ENCODE data around the gene RCVRN. TPM values are rescaled to one million over a fixed set of nuclear protein-coding genes. Genes with fewer than 3 reads are reported as not detected.

Gene RCVRN
- total RNA-seq, 4 donors from 2014 or later = not detected

DNA sequence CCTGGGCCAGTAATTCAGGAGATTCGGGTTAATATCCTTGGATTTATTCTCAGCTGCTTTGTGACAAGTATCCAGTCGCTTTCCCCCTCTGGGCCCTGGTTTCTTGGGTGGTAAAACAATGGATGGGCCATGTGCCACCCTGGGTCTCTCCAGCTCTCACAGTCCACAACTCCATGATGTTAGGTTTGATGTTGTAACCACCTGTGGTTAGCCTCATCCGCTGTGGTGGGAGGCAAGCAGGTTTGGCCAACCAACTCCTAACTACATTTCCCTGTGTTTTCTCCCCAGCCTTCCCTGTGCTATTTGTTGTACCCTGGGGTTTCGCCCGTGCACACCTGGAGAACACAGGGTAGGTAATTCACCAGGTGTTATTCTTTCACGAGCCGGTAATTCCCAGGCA is 44.2 kb downstream of the RCVRN start:
- Histone ChIP-seq H3K4me1 (no peaks in the 10 kb centered on the region), H3K27ac (no peak overlapping the region), H3K36me3 (no peaks in the 10 kb centered on the region), H3K9me3 (no peaks in the 10 kb centered on the region), H3K4me3 (no peak overlapping the region), H3K27me3 (no peaks in the 10 kb centered on the region)
- in situ Hi-C loops (cut with MboI; ENCODE audit: low pct_ligation_motif_present in 1 of 4, low pct_unique_long_range_greater_than_20kb in 1 of 4, low sequenced_read_pairs in 3 of 4) (no loop called here), intact Hi-C loops (cut with DNase I; ENCODE audit: low total_unique reads) (no loop called here)
- no peak for DNase-seq
- TF ChIP-seq, protein P1, sequence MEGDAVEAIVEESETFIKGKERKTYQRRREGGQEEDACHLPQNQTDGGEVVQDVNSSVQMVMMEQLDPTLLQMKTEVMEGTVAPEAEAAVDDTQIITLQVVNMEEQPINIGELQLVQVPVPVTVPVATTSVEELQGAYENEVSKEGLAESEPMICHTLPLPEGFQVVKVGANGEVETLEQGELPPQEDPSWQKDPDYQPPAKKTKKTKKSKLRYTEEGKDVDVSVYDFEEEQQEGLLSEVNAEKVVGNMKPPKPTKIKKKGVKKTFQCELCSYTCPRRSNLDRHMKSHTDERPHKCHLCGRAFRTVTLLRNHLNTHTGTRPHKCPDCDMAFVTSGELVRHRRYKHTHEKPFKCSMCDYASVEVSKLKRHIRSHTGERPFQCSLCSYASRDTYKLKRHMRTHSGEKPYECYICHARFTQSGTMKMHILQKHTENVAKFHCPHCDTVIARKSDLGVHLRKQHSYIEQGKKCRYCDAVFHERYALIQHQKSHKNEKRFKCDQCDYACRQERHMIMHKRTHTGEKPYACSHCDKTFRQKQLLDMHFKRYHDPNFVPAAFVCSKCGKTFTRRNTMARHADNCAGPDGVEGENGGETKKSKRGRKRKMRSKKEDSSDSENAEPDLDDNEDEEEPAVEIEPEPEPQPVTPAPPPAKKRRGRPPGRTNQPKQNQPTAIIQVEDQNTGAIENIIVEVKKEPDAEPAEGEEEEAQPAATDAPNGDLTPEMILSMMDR (IDR thresholded peaks at IDR 0.05) = no peak
- TF ChIP-seq POLR2A (IDR thresholded peaks at IDR 0.05) (no peak), EP300 (IDR thresholded peaks at IDR 0.05; ENCODE audit: low read depth) (no peak), POLR2AphosphoS5 (IDR thresholded peaks at IDR 0.05) (no peak)
- 83% methylated on average over 7 of the region's 7 CpGs; no CpG with 5 or more reads in 1 of the 2 donors for WGBS, 2 donors (ENCODE audit: low coverage in 1 of 2)

DNA sequence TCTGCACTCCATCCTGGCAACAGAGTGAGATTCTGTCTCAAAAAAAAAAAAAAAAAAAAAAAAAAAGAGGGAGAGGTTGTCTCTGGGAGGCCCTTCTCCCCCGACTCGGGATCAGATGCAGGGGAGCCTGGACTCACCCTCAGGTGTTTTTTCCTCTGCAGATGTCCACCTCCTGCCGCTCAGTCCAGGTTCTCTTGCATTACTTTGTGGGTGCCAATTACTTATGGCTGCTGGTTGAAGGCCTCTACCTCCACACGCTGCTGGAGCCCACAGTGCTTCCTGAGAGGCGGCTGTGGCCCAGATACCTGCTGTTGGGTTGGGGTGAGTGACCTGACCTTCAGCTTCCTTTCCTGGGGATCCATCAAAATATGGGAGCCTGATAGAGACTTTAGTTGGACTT is 45.3 kb downstream of the RCVRN start:
- 87% methylated on average over 5 of the region's 5 CpGs; no CpG with 5 or more reads in 1 of the 2 donors for WGBS, 2 donors (ENCODE audit: low coverage in 1 of 2)
- TF ChIP-seq POLR2AphosphoS5 (IDR thresholded peaks at IDR 0.05) (no peak), POLR2A (IDR thresholded peaks at IDR 0.05) (no peak)
- TF ChIP-seq, protein P1 (IDR thresholded peaks at IDR 0.05) = no peak

DNA sequence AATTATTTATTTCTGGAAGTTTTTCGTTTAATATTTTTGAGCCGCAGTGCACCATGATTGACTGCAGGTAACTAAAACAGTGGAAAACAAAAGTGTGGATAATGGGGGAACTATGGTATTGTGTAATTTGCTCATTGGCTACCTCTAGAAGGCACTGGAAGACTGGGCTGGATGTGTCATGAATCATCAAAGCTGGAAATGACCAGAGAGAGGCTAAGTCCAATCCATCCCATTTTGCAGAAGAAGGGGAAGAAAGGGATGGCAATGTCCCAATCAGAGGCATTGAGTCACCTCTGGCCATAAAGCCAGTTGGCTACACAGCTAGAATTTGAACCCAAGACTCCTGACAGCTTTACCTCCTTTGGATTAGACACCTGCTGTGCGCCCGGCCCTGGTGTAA is 50.0 kb downstream of the RCVRN start:
- DNase-seq = no peak
- Histone ChIP-seq H3K9me3 (peaks cover 0 to 5% of the 10 kb centered on the region in 2 donors), H3K27me3 (no peaks in the 10 kb centered on the region), H3K36me3 (no peaks in the 10 kb centered on the region), H3K4me3 (no peak overlapping the region), H3K4me1 (no peaks in the 10 kb centered on the region), H3K27ac (no peak overlapping the region)
- intact Hi-C loops (cut with DNase I; ENCODE audit: low total_unique reads) (no loop called here), in situ Hi-C loops (cut with MboI; ENCODE audit: low pct_ligation_motif_present in 1 of 4, low pct_unique_long_range_greater_than_20kb in 1 of 4, low sequenced_read_pairs in 3 of 4) (no loop called here)
- TF ChIP-seq EP300 (IDR thresholded peaks at IDR 0.05; ENCODE audit: low read depth) = no peak
- TF ChIP-seq POLR2A (IDR thresholded peaks at IDR 0.05) = no peak
- no peak for TF ChIP-seq POLR2AphosphoS5 (IDR thresholded peaks at IDR 0.05)
- TF ChIP-seq, protein P1 (IDR thresholded peaks at IDR 0.05) = no peak
- WGBS, 2 donors (ENCODE audit: low coverage in 1 of 2) = 75 to 95% methylated on average over 2 to 4 of the region's 4 CpGs

More for the DNA sequence above, 45.3 kb downstream of the RCVRN start:
- intact Hi-C loops (cut with DNase I; ENCODE audit: low total_unique reads) (no loop called here), in situ Hi-C loops (cut with MboI; ENCODE audit: low pct_ligation_motif_present in 1 of 4, low pct_unique_long_range_greater_than_20kb in 1 of 4, low sequenced_read_pairs in 3 of 4) (no loop called here)
- H3K4me3 ChIP-seq = no peak overlapping the region
- no peak for DNase-seq
- no peaks in the 10 kb centered on the region for H3K27me3 ChIP-seq
- no peak overlapping the region for H3K27ac ChIP-seq
- H3K9me3 ChIP-seq = no peaks in the 10 kb centered on the region
- H3K36me3 ChIP-seq = no peaks in the 10 kb centered on the region
- no peaks in the 10 kb centered on the region for H3K4me1 ChIP-seq

GRCh38 chr17:9854255-9854654 is 50.8 kb downstream of the RCVRN start:
- 78% methylated on average over 5 of the region's 5 CpGs; no CpG with 5 or more reads in 1 of the 2 donors for WGBS, 2 donors (ENCODE audit: low coverage in 1 of 2)
- H3K27me3 ChIP-seq = no peaks in the 10 kb centered on the region
- TF ChIP-seq, protein P1 (IDR thresholded peaks at IDR 0.05) = no peak
- TF ChIP-seq EP300 (IDR thresholded peaks at IDR 0.05; ENCODE audit: low read depth) (no peak), POLR2AphosphoS5 (IDR thresholded peaks at IDR 0.05) (no peak), POLR2A (IDR thresholded peaks at IDR 0.05) (no peak)
- no peak overlapping the region for H3K4me3 ChIP-seq
- no peak overlapping the region for H3K27ac ChIP-seq
- no peak for DNase-seq
- H3K9me3 ChIP-seq = peaks cover 0 to 5% of the 10 kb centered on the region in 2 donors
- intact Hi-C loops (cut with DNase I; ENCODE audit: low total_unique reads) (no loop called here), in situ Hi-C loops (cut with MboI; ENCODE audit: low pct_ligation_motif_present in 1 of 4, low pct_unique_long_range_greater_than_20kb in 1 of 4, low sequenced_read_pairs in 3 of 4) (no loop called here)
- no peaks in the 10 kb centered on the region for H3K36me3 ChIP-seq
- H3K4me1 ChIP-seq = no peaks in the 10 kb centered on the region

All from transverse colon (tissue), 4 donors.